ENCODE measurements around the gene EME2.

EME2 gene, protein sequence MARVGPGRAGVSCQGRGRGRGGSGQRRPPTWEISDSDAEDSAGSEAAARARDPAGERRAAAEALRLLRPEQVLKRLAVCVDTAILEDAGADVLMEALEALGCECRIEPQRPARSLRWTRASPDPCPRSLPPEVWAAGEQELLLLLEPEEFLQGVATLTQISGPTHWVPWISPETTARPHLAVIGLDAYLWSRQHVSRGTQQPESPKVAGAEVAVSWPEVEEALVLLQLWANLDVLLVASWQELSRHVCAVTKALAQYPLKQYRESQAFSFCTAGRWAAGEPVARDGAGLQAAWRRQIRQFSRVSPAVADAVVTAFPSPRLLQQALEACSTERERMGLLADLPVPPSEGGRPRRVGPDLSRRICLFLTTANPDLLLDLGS

GRCh38 chr16:1772362-1772907 lies at the start of gene EME2:
TSS of gene EME2 (plus strand) at chr16:1772810. CDS start at chr16:1773228, 418 bp downstream.
- peak within 1 kb of the TSS; percentile 94 for H3K27ac ChIP-seq
- TF ChIP-seq CTCF (conservative IDR thresholded peaks at IDR 0.05) (no peak), ZFX (IDR thresholded peaks at IDR 0.05) (no peak)

DNA sequence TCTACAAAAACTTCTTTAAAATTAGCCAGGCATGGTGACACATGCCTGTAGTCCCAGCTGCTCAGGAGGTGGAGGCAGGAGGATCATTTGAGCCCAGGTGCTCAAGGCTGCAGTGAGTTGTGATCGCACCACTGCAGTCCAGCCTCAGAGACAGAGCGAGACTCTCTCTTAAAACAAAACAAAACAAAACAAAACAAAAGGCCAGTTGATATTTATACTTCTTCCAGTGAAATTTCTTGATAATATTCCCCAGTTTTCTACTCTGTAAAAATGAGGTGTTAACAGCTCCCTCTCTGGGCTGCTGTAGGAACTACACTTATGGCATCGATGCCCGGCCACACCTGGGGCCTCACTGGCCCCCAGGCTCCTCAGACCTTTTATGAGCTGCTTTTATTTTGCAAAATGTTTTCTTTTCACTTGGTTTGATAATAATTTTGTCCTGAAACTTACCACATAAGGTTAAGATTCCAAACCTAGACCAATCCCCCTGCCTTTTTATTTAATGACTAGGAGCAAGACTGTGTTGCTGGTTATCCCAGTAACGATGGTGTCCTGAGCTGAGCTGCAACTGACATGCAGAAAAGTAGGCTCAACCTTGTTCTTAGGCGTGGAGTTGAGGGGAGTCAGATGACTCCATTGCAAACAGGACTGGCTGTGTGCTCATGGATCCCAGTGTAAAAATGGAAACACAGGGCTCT lies 49.0 kb upstream of the EME2 start:
- H3K27ac ChIP-seq, result peak overlapping the region; percentile 2; the same call in 1 of the 2 replicates

GRCh38 chr16:1724491-1724890 lies 48.1 kb upstream of the EME2 start:
- TF ChIP-seq CTCF (conservative IDR thresholded peaks at IDR 0.05), result no peak
- TF ChIP-seq ZFX (IDR thresholded peaks at IDR 0.05), result no peak
- H3K27ac ChIP-seq, result no peak overlapping the region; the same call in 1 of the 2 replicates

More for the DNA sequence above, 49.0 kb upstream of the EME2 start:
- TF ChIP-seq CTCF (conservative IDR thresholded peaks at IDR 0.05) (peak; percentile 87), ZFX (IDR thresholded peaks at IDR 0.05) (no peak)

- H3K27ac ChIP-seq, result no peak overlapping the region
- TF ChIP-seq ZFX (IDR thresholded peaks at IDR 0.05), result no peak
- no peak for TF ChIP-seq CTCF (conservative IDR thresholded peaks at IDR 0.05)
Measured at GRCh38 chr16:1726661-1727502, 45.7 kb upstream of the EME2 start.

DNA sequence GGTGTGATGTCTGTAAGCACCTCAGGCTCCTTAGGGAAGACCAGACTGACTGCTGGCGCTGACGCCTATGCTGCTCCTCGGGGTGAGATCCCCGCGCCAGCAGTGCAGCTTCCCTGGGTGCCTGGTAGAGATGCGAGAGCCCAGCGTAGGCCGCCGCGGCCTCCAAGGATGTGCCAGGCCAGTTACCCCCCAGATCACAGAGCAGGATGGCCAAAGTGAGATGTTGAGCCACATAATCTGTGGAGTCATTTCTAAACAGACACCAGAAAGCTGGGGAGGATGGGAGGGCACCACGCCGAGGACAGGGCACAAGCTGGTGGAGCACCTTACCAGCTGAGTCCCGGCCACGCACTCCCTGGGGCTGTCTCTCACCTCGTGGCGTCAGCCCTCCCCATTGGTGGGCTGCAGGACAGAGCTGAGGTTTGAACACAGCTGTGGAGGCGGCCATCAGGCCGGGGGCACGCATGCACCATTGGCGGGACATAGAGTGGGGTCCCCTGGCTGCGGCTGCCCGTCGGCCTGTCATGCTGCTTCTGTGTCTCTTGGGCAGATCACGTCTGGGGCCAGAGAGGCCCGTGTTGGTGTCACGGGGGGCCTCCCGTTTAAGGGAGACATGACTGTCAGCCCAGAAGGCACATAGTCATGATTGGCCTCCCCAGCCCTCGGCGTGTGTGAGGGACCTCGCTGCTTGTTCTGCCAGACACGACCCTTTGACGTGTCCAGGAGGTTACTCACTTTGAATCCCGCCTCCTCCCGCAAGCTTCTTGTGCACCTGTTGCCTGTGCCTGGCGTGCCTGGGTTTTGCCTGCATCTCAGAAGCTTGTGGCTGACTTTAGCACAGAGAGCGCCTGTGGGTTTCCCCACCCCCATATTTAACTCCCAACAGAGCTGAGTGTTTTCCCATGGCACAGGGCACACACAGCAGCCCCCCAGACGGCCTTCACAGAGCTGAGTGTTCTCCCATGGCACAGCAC lies 44.7 kb upstream of the EME2 start:
- H3K27ac ChIP-seq, result no peak overlapping the region
- no peak for TF ChIP-seq CTCF (conservative IDR thresholded peaks at IDR 0.05)
- no peak for TF ChIP-seq ZFX (IDR thresholded peaks at IDR 0.05)

DNA sequence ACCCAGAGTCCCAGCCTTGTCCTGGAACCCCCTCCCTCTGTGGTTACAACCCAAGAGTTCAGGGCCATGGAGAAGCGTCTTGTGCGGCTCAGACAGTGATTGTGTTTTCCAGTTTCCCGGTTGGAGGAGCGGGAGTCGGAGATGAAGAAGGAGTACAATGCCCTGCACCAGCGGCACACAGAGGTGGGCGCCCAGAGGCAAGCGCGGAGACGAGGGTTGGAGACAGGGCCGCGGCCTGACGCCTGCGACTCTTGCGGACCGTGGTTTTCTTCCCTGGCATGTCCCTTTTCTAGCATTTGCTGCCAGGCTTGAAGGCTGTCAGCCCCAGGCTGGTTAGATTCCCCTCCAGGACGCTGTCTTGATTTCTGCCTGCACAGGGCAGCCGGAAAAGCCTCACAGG lies 43.6 kb upstream of the EME2 start:
- H3K27ac ChIP-seq, result no peak overlapping the region
- TF ChIP-seq ZFX (IDR thresholded peaks at IDR 0.05), result no peak
- TF ChIP-seq CTCF (conservative IDR thresholded peaks at IDR 0.05), result no peak
